ENCODE measurements around the gene FYN.

Gene FYN

DNA sequence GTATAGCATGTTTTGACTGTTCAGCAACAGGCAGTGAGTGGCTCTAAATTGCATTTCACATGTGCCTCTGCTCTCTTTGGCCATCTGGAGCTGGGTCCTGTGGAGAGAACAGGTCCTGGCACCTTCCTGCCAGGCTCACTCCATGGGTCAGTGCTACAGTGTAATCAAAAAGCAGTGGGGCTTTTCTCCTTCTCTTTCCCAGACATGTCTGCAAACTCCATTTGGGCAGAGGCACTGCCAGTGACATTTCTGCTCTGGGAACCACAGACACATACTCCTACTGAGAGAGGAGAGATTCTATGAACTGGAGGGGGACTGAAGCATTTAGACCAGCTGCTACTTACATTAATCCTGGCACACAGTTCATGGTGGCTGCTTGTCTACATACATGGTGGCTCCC, 199.3 kb downstream of the FYN start:
- DNase-seq (ENCODE audit: insufficient read length, low spot score) (no peak), FAIRE-seq (no peak)
- no peak for TF ChIP-seq POU2F2 (IDR thresholded peaks at IDR 0.05; ENCODE audit: low read depth, low read length)
- TF ChIP-seq SPI1 (IDR thresholded peaks at IDR 0.05; ENCODE audit: low read depth, low read length), result 0 out of 2 replicates have a peak, but pooled peaks have one; percentile 33
- no peak for TF ChIP-seq PAX5 (IDR thresholded peaks at IDR 0.05; ENCODE audit: insufficient read depth, low read length, severe bottlenecking)

DNA sequence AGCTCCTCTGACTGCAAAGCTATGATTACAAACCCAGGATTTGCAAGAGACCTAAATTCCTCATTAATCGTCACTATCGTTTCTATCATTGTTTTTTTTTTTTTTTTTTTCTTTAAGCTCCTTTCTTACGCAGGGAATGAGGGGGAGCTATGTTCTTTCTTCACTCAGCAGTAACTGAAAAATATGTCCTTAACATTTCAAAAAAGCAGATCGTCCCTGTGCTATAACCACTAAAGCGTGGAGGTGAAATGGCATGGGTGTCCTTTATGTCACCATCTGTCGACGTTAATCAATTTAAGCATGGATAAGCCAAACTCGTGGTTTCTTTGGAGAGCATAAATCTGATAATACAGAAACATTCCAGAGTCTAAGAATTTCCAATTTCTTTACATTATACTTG, 199.7 kb downstream of the FYN start:
- FAIRE-seq (no peak), DNase-seq (ENCODE audit: insufficient read length, low spot score) (no peak)
- TF ChIP-seq SPI1 (IDR thresholded peaks at IDR 0.05; ENCODE audit: low read depth, low read length) (no peak), POLR2AphosphoS5 (IDR thresholded peaks at IDR 0.05; ENCODE audit: low read depth, low read length) (no peak), PAX5 (IDR thresholded peaks at IDR 0.05; ENCODE audit: insufficient read depth, low read length, severe bottlenecking) (no peak), POU2F2 (IDR thresholded peaks at IDR 0.05; ENCODE audit: low read depth, low read length) (no peak), POLR2A (IDR thresholded peaks at IDR 0.05; ENCODE audit: low read depth, low read length) (no peak), TAF1 (IDR thresholded peaks at IDR 0.05; ENCODE audit: low read depth, low read length) (no peak)

DNA sequence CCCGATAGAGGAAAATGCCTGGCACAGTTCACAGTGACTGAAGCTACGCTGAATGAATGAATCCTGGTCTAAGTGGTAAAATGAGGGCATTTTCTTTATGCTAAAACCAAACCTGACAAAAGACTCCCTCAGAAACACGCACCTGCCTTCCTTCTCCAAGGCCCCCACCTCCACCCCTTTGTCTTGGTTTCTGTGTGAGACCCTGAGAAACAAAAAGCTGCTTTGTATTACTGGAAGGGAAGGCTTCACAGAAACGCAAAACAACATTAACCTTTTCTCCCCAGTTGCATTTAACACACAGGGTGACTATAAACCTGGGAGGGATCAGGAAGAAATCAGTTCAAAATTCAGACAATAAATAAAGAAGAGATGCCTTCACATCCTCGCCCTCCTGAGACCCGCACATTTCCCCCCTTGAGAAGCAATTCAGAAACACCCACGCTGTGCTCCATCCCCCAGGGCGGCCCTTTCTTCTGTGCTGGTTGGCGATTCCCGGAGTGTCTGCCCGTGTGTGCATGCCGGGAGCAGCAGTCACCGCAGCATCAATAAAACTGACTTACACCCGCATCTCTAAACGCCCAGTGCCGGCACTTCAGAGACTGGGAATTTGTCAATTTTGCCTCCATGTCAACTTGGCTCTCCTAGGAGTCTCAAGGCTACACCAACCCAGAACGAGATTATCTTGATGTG, 200.3 kb downstream of the FYN start:
- DNase-seq (ENCODE audit: insufficient read length, low spot score), result no peak
- FAIRE-seq, result no peak
- no peak for TF ChIP-seq SPI1 (IDR thresholded peaks at IDR 0.05; ENCODE audit: low read depth, low read length)
- TF ChIP-seq POLR2AphosphoS5 (IDR thresholded peaks at IDR 0.05; ENCODE audit: low read depth, low read length), result no peak
- TF ChIP-seq TAF1 (IDR thresholded peaks at IDR 0.05; ENCODE audit: low read depth, low read length), result no peak
- no peak for TF ChIP-seq POLR2A (IDR thresholded peaks at IDR 0.05; ENCODE audit: low read depth, low read length)
- TF ChIP-seq POU2F2 (IDR thresholded peaks at IDR 0.05; ENCODE audit: low read depth, low read length), result no peak
- no peak for TF ChIP-seq PAX5 (IDR thresholded peaks at IDR 0.05; ENCODE audit: insufficient read depth, low read length, severe bottlenecking)

DNA sequence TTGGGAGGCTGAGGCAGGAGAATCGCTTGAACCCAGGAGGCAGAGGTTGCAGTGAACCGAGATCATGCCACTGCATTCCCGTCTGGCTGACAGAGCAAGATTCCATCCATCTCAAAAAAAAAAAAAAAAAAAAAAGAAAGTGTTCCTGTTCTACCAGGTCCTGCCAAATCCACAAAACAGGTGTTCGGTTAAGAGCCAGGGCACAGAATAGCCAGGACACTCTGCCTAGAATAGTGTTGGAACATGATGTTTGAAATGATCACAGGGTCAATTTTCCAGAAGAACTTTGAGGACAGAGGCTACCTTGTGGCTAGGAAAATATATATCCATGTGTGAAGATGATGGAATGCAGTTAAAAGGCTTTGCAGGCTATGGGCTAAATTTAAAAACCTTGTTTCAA, 203.9 kb downstream of the FYN start:
- FAIRE-seq (no peak), DNase-seq (ENCODE audit: insufficient read length, low spot score) (no peak)
- TF ChIP-seq TAF1 (IDR thresholded peaks at IDR 0.05; ENCODE audit: low read depth, low read length) (no peak), POU2F2 (IDR thresholded peaks at IDR 0.05; ENCODE audit: low read depth, low read length) (no peak), POLR2A (IDR thresholded peaks at IDR 0.05; ENCODE audit: low read depth, low read length) (no peak), POLR2AphosphoS5 (IDR thresholded peaks at IDR 0.05; ENCODE audit: low read depth, low read length) (no peak), PAX5 (IDR thresholded peaks at IDR 0.05; ENCODE audit: insufficient read depth, low read length, severe bottlenecking) (no peak)

DNA sequence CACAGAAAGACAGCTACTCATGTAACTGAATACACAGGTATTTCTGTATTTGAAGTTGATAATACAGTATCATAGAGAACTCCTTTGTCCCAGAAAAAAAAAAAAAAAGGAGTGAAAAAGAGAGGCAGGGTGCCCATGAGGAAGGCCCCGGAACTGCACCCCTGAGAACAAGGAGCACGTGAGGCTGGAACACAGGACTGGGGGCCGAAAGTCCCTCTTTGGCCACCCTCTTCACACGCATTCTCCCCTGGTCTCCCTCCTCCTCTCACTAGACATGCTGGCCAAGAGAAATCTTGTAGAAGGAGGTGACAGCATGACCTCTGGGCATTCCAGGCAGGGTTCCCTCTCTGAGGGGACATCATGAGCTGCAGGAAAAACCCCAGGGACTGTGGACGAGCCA, 204.8 kb downstream of the FYN start:
- no peak for FAIRE-seq
- TF ChIP-seq PAX5 (IDR thresholded peaks at IDR 0.05; ENCODE audit: insufficient read depth, low read length, severe bottlenecking), result no peak
- no peak for TF ChIP-seq SPI1 (IDR thresholded peaks at IDR 0.05; ENCODE audit: low read depth, low read length)
- no peak for TF ChIP-seq TAF1 (IDR thresholded peaks at IDR 0.05; ENCODE audit: low read depth, low read length)
- DNase-seq (ENCODE audit: insufficient read length, low spot score), result no peak

DNA sequence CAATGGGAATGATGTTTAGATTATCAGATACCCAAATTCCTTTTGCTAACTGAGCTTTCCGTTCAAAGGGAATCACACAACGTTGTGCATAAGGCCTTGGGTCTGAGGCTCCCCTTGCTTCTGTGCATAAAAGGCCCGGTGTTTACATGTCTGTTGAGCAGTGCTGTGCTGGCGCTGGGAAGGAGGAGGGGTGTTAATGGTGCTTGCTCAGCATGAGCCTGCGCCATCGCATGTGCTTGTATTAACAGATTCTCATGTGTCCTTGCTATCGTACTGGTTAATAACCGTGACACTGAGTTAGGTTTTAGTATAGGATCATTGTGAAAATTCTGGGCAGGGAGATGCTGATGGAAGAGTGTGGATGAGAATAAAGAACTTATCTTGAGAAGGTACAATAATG, 205.3 kb downstream of the FYN start:
- DNase-seq (ENCODE audit: insufficient read length, low spot score) (no peak), FAIRE-seq (no peak)
- no peak for TF ChIP-seq PAX5 (IDR thresholded peaks at IDR 0.05; ENCODE audit: insufficient read depth, low read length, severe bottlenecking)
- TF ChIP-seq POLR2A (IDR thresholded peaks at IDR 0.05; ENCODE audit: low read depth, low read length), result no peak
- no peak for TF ChIP-seq POLR2AphosphoS5 (IDR thresholded peaks at IDR 0.05; ENCODE audit: low read depth, low read length)
- no peak for TF ChIP-seq TAF1 (IDR thresholded peaks at IDR 0.05; ENCODE audit: low read depth, low read length)
- TF ChIP-seq POU2F2 (IDR thresholded peaks at IDR 0.05; ENCODE audit: low read depth, low read length), result no peak
- TF ChIP-seq SPI1 (IDR thresholded peaks at IDR 0.05; ENCODE audit: low read depth, low read length), result no peak

DNA sequence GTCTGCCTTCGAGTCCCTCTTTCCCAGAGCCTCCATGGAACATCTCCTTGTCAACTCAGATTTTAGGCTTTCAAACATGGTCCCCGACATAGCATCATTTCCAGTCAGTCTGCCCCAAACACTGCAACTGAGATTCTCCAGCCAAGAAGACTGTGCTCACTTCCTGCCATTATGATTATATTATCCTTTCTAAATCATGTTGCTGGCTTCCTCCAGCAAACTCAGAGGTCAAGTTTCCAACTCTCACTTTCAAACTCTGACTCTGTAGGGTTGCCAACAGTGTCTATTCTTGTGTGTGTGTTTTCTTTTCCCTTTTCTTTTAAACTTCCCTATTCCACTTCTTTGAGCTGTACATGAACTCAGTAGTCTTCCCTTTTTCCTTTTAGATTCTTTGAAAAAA, 206.4 kb downstream of the FYN start:
- no peak for TF ChIP-seq SPI1 (IDR thresholded peaks at IDR 0.05; ENCODE audit: low read depth, low read length)
- TF ChIP-seq POLR2A (IDR thresholded peaks at IDR 0.05; ENCODE audit: low read depth, low read length), result no peak
- no peak for TF ChIP-seq POLR2AphosphoS5 (IDR thresholded peaks at IDR 0.05; ENCODE audit: low read depth, low read length)
- no peak for TF ChIP-seq POU2F2 (IDR thresholded peaks at IDR 0.05; ENCODE audit: low read depth, low read length)
- no peak for TF ChIP-seq TAF1 (IDR thresholded peaks at IDR 0.05; ENCODE audit: low read depth, low read length)
- TF ChIP-seq PAX5 (IDR thresholded peaks at IDR 0.05; ENCODE audit: insufficient read depth, low read length, severe bottlenecking), result no peak
- DNase-seq (ENCODE audit: insufficient read length, low spot score) (no peak), FAIRE-seq (no peak)

DNA sequence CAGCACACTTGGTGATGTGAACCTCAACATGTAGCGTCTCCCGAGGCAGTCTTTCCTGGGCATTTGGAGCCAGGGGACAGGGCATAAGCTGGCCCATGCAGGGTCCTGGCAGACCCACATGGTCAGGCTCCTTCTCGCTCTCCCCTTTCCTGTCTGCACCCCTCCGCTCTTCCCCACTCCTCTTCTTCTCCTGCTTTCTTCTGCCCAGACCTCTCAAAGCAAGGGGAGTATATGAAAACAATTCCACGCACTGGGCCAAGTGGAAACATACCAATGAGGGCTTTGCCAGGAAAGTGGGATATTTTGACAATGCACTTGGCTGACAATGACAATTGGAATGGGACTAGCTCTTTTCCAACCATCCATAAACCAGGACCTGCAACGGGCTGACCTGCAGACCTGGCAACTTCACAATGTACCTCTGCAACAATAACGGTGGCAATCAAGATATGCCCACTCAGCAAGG, 208.7 kb downstream of the FYN start:
- DNase-seq (ENCODE audit: insufficient read length, low spot score) (no peak), FAIRE-seq (no peak)

DNA sequence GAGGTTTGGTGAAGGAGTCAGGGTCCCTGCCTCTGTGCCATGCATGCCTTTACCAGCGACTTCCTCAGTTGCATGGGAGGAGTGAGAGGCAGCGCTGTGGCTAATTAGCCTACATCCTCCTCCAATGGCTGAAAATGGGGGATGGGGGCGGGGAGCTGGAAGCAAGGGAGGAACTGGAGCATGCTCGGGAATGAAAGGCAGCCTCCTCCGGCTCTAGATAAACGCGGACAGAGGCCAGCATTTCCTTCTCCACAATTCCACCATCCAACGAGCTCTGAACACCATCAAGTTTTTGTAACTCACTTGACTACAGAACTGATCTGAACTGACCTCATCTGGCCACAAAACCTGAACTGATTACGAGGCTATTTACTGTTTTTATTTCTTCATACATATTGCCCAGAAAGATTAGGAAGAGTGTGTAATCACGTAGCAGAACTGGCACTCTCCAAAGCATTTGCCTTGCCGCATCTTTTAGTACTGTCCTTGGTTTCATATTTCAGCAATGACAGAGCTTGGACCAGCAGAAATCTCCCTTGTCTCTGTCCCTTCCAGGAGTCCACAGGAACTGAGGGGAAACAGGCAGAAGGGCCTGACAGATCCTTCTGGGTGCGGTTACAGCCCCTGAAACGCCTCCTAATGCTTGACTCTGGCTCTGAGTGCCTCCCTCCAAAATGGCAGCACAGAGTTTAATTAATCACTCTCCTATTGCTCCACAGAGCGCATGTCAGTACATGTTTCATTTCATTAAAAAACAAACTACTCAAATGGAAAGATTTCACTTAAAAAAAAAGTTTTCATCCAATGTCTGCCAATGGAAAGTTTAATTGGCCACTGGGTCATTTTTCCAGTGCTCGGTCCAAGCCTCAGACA, 209.3 kb downstream of the FYN start:
- FAIRE-seq (no peak), DNase-seq (ENCODE audit: insufficient read length, low spot score) (no peak)
- TF ChIP-seq SPI1 (IDR thresholded peaks at IDR 0.05; ENCODE audit: low read depth, low read length) (no peak), POU2F2 (IDR thresholded peaks at IDR 0.05; ENCODE audit: low read depth, low read length) (no peak), POLR2A (IDR thresholded peaks at IDR 0.05; ENCODE audit: low read depth, low read length) (no peak), PAX5 (IDR thresholded peaks at IDR 0.05; ENCODE audit: insufficient read depth, low read length, severe bottlenecking) (no peak), TAF1 (IDR thresholded peaks at IDR 0.05; ENCODE audit: low read depth, low read length) (no peak), POLR2AphosphoS5 (IDR thresholded peaks at IDR 0.05; ENCODE audit: low read depth, low read length) (no peak)

More for the DNA sequence above, 208.7 kb downstream of the FYN start:
- no peak for TF ChIP-seq POLR2AphosphoS5 (IDR thresholded peaks at IDR 0.05; ENCODE audit: low read depth, low read length)
- no peak for TF ChIP-seq TAF1 (IDR thresholded peaks at IDR 0.05; ENCODE audit: low read depth, low read length)
- TF ChIP-seq PAX5 (IDR thresholded peaks at IDR 0.05; ENCODE audit: insufficient read depth, low read length, severe bottlenecking), result no peak
- no peak for TF ChIP-seq SPI1 (IDR thresholded peaks at IDR 0.05; ENCODE audit: low read depth, low read length)
- no peak for TF ChIP-seq POLR2A (IDR thresholded peaks at IDR 0.05; ENCODE audit: low read depth, low read length)
- TF ChIP-seq POU2F2 (IDR thresholded peaks at IDR 0.05; ENCODE audit: low read depth, low read length), result no peak

Measured in GM12891 (cell line).